Karpas-422 (cell line): ENCODE data around the gene PACRG. TPM values are rescaled to one million over a fixed set of nuclear protein-coding genes. Genes with fewer than 3 reads are reported as not detected.

Experiments used
- DNase-seq: peaks from one replicate; pipeline ENCODE4 v3.0.0-alpha.2; 2015
- H2AFZ ChIP-seq: fragments of 200-600 bp; sonication (generic); 2 replicates; pipeline ENCODE4 v1.6.1; 2014; ENCODE audit warnings: antibody characterized with exemption, low read length, mixed read lengths
- H3K27ac ChIP-seq: fragments of 200-600 bp; sonication (generic); 2 replicates; pipeline ENCODE4 v1.5.1; 2014; ENCODE audit warnings: mild to moderate bottlenecking, low read length, moderate library complexity
- H3K27me3 ChIP-seq: fragments of 200-600 bp; sonication (generic); 2 replicates; pipeline ENCODE4 v1.6.1; 2014; ENCODE audit warnings: low read length, mixed read lengths
- H3K36me3 ChIP-seq: fragments of 200-600 bp; sonication (generic); 2 replicates; pipeline ENCODE4 v1.6.1; 2014; ENCODE audit warnings: low read length, mixed read lengths; ENCODE audit not compliant: insufficient read depth
- H3K4me1 ChIP-seq: fragments of 200-600 bp; sonication (generic); 2 replicates; pipeline ENCODE4 v1.6.1; 2014; ENCODE audit warnings: mild to moderate bottlenecking, low read length, mixed read lengths
- H3K4me2 ChIP-seq: fragments of 200-600 bp; sonication (generic); 2 replicates; pipeline ENCODE4 v1.6.1; 2014; ENCODE audit warnings: low read length, low read depth, mild to moderate bottlenecking; ENCODE audit not compliant: poor library complexity, severe bottlenecking
- H3K4me3 ChIP-seq: fragments of 200-600 bp; sonication (generic); 2 replicates; pipeline ENCODE4 v1.5.1; 2014; ENCODE audit warnings: mild to moderate bottlenecking, antibody characterized with exemption, low read length, mixed read lengths
- H3K79me2 ChIP-seq: fragments of 200-600 bp; sonication (generic); 2 replicates; pipeline ENCODE4 v1.6.1; 2014; ENCODE audit warnings: mild to moderate bottlenecking, low read length, mixed read lengths
- H3K9ac ChIP-seq: fragments of 200-600 bp; sonication (generic); 2 replicates; pipeline ENCODE4 v1.6.0; 2014; ENCODE audit warnings: low read length
- H3K9me2 ChIP-seq: fragments of 200-600 bp; sonication (generic), shearing (Covaris generic); replicated peaks from 2 replicates; pipeline ENCODE4 v1.6.0; 2014; ENCODE audit warnings: mild to moderate bottlenecking, low read length, moderate library complexity; ENCODE audit not compliant: insufficient read depth
- H3K9me3 ChIP-seq: fragments of 300-700, 200-600 bp; sonication (generic); 2 replicates; pipeline ENCODE4 v1.6.1; 2014; ENCODE audit warnings: low read length, mixed read lengths
- H4K20me1 ChIP-seq: fragments of 200-600 bp; sonication (generic); 2 replicates; pipeline ENCODE4 v1.6.1; 2014; ENCODE audit warnings: mild to moderate bottlenecking, antibody characterized with exemption, low read length, low read depth; ENCODE audit not compliant: insufficient read depth
- total RNA-seq: library from RNA; depleted of rRNA; stranded (reverse); fragments of >200 nt; shearing (Covaris generic); gene quantifications from 2 replicates; pipeline ENCODE4 v1.2.3, GENCODE V29; 2014; ENCODE audit warnings: low replicate concordance

PACRG gene
- total RNA-seq, 1 experiment from 2014 or later: not detected

DNA sequence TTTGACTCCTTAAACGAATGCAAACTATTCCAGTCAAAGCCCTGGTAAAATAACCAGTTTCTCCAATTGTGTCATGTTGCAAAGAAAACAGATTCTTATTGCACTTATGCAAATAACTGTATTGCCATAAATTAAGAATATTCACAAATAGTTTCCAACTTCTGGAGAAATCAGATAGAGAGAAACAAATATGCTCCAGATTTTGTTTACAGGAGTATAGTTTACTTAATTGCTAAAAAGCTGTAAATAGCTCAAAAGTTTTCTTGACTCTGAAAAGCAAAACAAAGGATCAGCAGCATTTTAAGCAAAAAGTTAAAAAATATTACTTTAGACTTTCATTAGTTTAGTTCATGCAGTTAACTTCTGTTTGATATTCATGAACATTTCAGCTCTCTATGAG is 304.2 kb downstream of the PACRG start:
- no peaks in the 10 kb centered on the region for H3K4me1 ChIP-seq
- H3K9me2 ChIP-seq: no peaks in the 10 kb centered on the region
- peaks cover 7% of the 10 kb centered on the region for H3K9me3 ChIP-seq
- H3K27ac ChIP-seq: no peak overlapping the region
- H3K79me2 ChIP-seq: no peaks in the 10 kb centered on the region
- no peaks in the 10 kb centered on the region for H3K27me3 ChIP-seq
- no peak for DNase-seq
- no peak overlapping the region for H2AFZ ChIP-seq
- no peak overlapping the region for H3K9ac ChIP-seq
- H3K4me2 ChIP-seq: no peak overlapping the region
- no peak overlapping the region for H3K4me3 ChIP-seq
- no peaks in the 10 kb centered on the region for H4K20me1 ChIP-seq
- H3K36me3 ChIP-seq: no peaks in the 10 kb centered on the region

DNA sequence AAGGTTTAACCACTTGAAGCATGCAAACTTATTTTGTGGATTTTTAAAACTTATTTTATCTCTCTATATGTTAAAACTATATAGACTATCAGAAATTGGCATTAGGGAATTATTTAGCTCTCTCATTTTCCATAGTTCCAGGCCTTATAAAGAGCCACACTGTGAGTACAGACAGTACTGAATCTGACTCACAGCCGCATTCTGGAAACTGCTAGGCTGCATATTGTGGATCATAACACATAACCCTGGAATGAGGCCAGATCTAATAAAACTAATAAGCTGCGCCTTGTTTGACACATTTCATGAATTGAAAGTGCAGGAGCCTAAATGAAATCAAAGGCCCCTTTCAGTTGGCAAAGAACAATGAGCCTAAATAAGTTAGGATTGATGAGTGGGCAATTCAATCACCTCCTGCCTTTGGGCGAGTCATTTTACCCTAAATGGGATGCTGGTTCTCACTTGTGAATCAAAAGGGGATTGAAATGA is 308.4 kb downstream of the PACRG start:
- Histone ChIP-seq H3K4me3 (no peak overlapping the region), H3K27ac (no peak overlapping the region), H3K4me1 (no peaks in the 10 kb centered on the region), H3K9me3 (peaks cover 10% of the 10 kb centered on the region), H3K79me2 (no peaks in the 10 kb centered on the region), H3K4me2 (no peak overlapping the region), H2AFZ (no peak overlapping the region), H4K20me1 (no peaks in the 10 kb centered on the region), H3K9ac (no peak overlapping the region), H3K36me3 (no peaks in the 10 kb centered on the region), H3K9me2 (no peaks in the 10 kb centered on the region), H3K27me3 (no peaks in the 10 kb centered on the region)
- no peak for DNase-seq

DNA sequence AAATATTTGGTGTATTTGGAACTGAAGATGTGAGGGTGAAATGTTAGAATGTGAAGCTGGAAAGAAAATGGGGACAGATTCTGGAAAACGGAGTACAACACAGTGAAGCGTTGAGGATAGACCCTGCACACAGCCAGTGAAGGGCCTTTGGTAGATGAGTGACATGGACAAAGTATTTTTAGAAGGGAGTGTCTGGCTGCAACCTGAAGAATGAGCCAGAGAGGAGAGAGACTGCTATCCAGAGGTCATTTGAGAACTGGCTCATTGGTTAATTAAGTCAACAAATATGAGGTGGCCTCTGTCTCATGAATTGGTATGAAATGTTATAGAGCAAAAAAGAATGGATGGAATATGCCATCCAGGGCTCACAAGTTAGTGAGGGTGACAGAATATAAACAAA is 310.5 kb downstream of the PACRG start:
- H3K27me3 ChIP-seq: no peaks in the 10 kb centered on the region
- no peak overlapping the region for H3K9ac ChIP-seq
- no peak overlapping the region for H3K4me2 ChIP-seq
- no peak overlapping the region for H3K4me3 ChIP-seq
- no peaks in the 10 kb centered on the region for H3K4me1 ChIP-seq
- peaks cover 10% of the 10 kb centered on the region for H3K9me3 ChIP-seq
- no peak overlapping the region for H3K27ac ChIP-seq
- no peaks in the 10 kb centered on the region for H3K9me2 ChIP-seq
- no peaks in the 10 kb centered on the region for H4K20me1 ChIP-seq
- no peaks in the 10 kb centered on the region for H3K36me3 ChIP-seq
- no peaks in the 10 kb centered on the region for H3K79me2 ChIP-seq
- no peak for DNase-seq
- H2AFZ ChIP-seq: no peak overlapping the region

DNA sequence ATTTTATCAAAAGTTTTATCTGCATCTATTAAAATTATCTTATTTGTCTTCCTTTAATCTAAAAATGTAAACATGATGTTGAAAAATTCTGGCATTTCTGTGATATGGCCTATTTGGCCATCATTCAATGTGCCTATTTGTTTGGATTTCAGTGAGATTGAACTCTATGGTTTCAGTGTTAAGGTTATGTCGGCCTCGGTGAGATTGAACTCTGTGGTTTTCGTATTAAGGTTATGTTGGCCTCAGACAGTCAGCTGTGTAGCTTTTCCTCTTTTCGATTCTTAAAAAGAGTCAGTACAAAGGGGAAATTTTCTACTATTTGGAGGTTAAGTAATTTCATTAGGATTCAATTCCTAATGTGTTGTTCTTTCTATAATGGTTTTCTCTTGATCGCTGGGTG is 320.6 kb downstream of the PACRG start:
- no peak overlapping the region for H2AFZ ChIP-seq
- peaks cover 3% of the 10 kb centered on the region; the same call in 1 of the 2 replicates for H3K9me3 ChIP-seq
- H3K36me3 ChIP-seq: no peaks in the 10 kb centered on the region
- H3K27me3 ChIP-seq: no peaks in the 10 kb centered on the region
- no peaks in the 10 kb centered on the region for H3K9me2 ChIP-seq
- H3K4me3 ChIP-seq: no peak overlapping the region
- H3K79me2 ChIP-seq: no peaks in the 10 kb centered on the region
- no peaks in the 10 kb centered on the region for H4K20me1 ChIP-seq
- no peak overlapping the region for H3K4me2 ChIP-seq
- no peak overlapping the region for H3K27ac ChIP-seq
- no peaks in the 10 kb centered on the region for H3K4me1 ChIP-seq
- no peak for DNase-seq
- H3K9ac ChIP-seq: no peak overlapping the region

DNA sequence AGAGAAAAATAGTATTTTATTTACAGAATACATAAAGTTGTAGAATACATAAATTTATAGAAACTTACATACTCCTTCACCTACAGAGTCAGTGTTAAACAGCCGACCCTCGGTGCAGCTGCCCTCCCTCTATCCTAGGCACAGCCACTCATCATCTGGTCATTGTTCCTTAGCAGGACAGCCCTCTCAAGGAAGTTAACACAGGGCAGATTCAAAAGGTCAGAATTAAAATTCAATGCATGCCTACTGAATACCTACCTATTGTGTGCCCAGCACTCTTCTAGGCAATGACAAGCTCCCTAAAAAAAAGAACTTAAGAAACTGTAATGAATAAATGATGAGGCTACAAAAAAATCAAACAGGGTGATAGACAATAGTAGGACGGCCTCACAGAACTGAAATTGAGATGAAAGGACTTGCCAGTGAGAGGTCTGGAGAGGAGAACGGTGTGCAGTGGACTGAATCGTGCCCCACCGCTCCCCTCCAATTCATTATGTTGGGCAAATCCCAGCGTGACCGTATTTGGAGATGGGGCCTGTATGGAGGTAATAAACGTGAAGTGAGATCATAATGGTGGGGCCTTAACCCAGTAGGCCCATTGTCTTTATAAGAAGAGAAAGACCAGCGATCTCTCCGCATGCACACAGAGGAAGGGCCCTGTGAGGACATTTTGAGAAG is 326.0 kb downstream of the PACRG start:
- H4K20me1 ChIP-seq: no peaks in the 10 kb centered on the region
- H3K4me1 ChIP-seq: no peaks in the 10 kb centered on the region
- no peak overlapping the region for H2AFZ ChIP-seq
- H3K27me3 ChIP-seq: no peaks in the 10 kb centered on the region
- no peak overlapping the region for H3K4me2 ChIP-seq
- DNase-seq: no peak
- no peak overlapping the region for H3K27ac ChIP-seq
- no peak overlapping the region for H3K4me3 ChIP-seq
- no peaks in the 10 kb centered on the region for H3K9me2 ChIP-seq
- H3K79me2 ChIP-seq: no peaks in the 10 kb centered on the region
- H3K9ac ChIP-seq: no peak overlapping the region
- peaks cover 27% of the 10 kb centered on the region for H3K9me3 ChIP-seq
- no peaks in the 10 kb centered on the region for H3K36me3 ChIP-seq

DNA sequence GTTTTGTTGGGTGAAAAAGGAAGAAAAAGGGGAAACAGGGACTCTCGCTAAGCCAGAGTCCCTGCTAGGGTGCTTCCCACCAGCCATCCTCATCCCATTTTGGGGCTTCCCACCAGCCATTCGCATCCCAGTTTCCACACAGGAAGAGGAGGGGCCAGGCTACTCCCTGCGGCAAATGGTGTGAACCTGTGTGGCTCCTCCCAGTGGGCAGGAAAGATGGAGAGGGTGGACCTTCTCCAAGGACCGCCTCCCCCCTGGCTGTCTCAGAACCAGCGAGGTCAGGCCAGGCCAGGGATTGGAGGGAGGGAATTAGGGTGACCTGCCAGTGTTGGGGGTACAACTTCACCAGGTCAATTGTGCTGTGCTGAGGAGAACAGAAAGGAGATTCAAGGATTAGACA is 326.9 kb downstream of the PACRG start:
- Histone ChIP-seq H3K27ac (no peak overlapping the region), H3K9ac (no peak overlapping the region), H3K9me3 (peaks cover 27% of the 10 kb centered on the region)

DNA sequence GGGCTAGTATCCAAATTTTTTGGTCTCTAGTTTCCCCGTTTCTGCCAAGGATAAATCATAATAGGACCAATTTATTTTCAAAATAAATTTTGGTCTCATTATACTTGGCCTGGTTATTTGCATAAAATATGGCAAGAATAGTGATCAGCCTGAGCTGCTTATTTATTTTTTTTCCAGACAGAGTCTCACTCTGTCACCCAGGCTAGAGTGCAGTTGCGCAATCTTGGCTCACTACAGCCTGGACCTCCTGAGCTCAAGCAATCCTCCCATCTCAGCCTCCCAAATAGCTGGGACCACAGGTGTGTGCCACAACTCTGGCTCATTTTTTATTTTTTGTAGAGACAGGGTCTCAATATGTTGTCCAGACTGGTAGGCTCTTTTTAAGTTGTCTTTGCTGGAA is 329.5 kb downstream of the PACRG start:
- Histone ChIP-seq H3K4me3 (no peak overlapping the region), H3K4me1 (no peaks in the 10 kb centered on the region), H3K36me3 (no peaks in the 10 kb centered on the region), H2AFZ (no peak overlapping the region), H3K9ac (no peak overlapping the region), H3K9me2 (no peaks in the 10 kb centered on the region; the same call in 1 of the 2 replicates), H3K27ac (no peak overlapping the region), H3K27me3 (no peaks in the 10 kb centered on the region), H3K4me2 (no peak overlapping the region), H3K9me3 (peaks cover 27% of the 10 kb centered on the region), H4K20me1 (no peaks in the 10 kb centered on the region), H3K79me2 (no peaks in the 10 kb centered on the region)
- DNase-seq: no peak

More for the DNA sequence above, 326.9 kb downstream of the PACRG start:
- H3K79me2 ChIP-seq: no peaks in the 10 kb centered on the region
- no peak overlapping the region for H3K4me3 ChIP-seq
- H3K27me3 ChIP-seq: no peaks in the 10 kb centered on the region
- H3K9me2 ChIP-seq: no peaks in the 10 kb centered on the region
- no peak overlapping the region for H3K4me2 ChIP-seq
- no peak for DNase-seq
- H3K36me3 ChIP-seq: no peaks in the 10 kb centered on the region
- no peaks in the 10 kb centered on the region for H3K4me1 ChIP-seq
- H2AFZ ChIP-seq: no peak overlapping the region
- H4K20me1 ChIP-seq: no peaks in the 10 kb centered on the region

DNA sequence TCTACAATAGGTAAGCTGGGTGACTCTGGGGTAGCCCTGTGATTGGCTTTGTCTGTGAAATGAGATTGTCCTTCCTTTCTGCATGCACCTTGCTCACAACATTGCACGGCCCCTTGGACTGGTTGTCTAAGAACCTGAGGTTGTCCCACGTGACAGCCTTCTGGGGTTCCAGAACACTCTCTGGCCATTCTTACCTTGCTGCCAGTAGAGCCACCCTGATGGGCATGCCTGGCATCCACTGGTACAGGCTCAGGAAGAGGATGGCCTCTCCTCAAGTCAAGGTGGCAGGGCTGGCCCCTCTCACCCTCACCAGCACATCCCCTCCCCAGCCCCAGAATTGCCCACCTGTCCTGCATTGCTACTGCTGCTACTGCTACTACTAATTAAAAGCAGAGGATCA is 335.0 kb downstream of the PACRG start:
- DNase-seq: no peak
- H3K9me3 ChIP-seq: peaks cover 14% of the 10 kb centered on the region
- no peaks in the 10 kb centered on the region for H3K4me1 ChIP-seq
- H3K27me3 ChIP-seq: no peaks in the 10 kb centered on the region
- no peak overlapping the region for H2AFZ ChIP-seq
- no peak overlapping the region for H3K9ac ChIP-seq
- H3K9me2 ChIP-seq: no peaks in the 10 kb centered on the region; the same call in 1 of the 2 replicates
- no peak overlapping the region for H3K4me3 ChIP-seq
- H3K27ac ChIP-seq: no peak overlapping the region
- no peaks in the 10 kb centered on the region for H3K36me3 ChIP-seq
- no peaks in the 10 kb centered on the region for H3K79me2 ChIP-seq
- H4K20me1 ChIP-seq: no peaks in the 10 kb centered on the region
- no peak overlapping the region for H3K4me2 ChIP-seq
